ENCODE measurements around the gene RHOV. TPM values are rescaled to one million over a fixed set of nuclear protein-coding genes. Genes with fewer than 3 reads are reported as not detected.

The RHOV gene
- total and polyA plus RNA-seq, 2 of the 4 experiments (the other 2 are of a cell fraction): 0.10 TPM; not detected in 1

- intact Hi-C loops (cut with micrococcal nuclease): no loop called here
- H2AFZ ChIP-seq (replicated peaks; ENCODE audit: low read length, poor library complexity): no peak overlapping the region
- CTCF ChIA-PET: interaction anchor here (0.6 kb wide), 1 partner anchor 122 kb away, joined by 4 read pairs; no protein-coding TSS in a partner anchor
- H2BK120ac ChIP-seq (ENCODE audit: low read depth, low read length): no peak overlapping the region
- H2BK20ac ChIP-seq (ENCODE audit: low read depth, low read length): no peak overlapping the region
- H4K91ac ChIP-seq (ENCODE audit: insufficient read depth, low read depth, low read length): no peak overlapping the region
- peaks cover 20% of the 10 kb centered on the region for H3K27me3 ChIP-seq (ENCODE audit: control insufficient read depth, insufficient read depth, low read length)
- H3K56ac ChIP-seq (ENCODE audit: extremely low read depth, insufficient read depth, low read length): no peak overlapping the region
- no peaks in the 10 kb centered on the region for H3K36me3 ChIP-seq (ENCODE audit: control insufficient read depth, insufficient read depth, low read length)
- H3K9me3 ChIP-seq (ENCODE audit: control insufficient read depth, insufficient read depth, low read length): no peaks in the 10 kb centered on the region
- no peak overlapping the region for H2AK5ac ChIP-seq (ENCODE audit: low read depth, low read length)
- H3K79me1 ChIP-seq (ENCODE audit: low read depth in 1 of 2, low read length in 2 of 2): no peaks in the 10 kb centered on the region
- no peak overlapping the region for H3K18ac ChIP-seq (ENCODE audit: low read depth, low read length)
- no peak overlapping the region for H3K4me2 ChIP-seq (ENCODE audit: low read depth, low read length)
- 67% methylated on average over 6 of the region's 10 CpGs; no CpG with 5 or more reads in 1 of the 2 experiments for WGBS, 2 experiments (ENCODE audit: extremely low coverage in 2 of 2, insufficient read length in 1 of 2)
- H4K8ac ChIP-seq (ENCODE audit: low read depth in 2 of 2, low read length in 2 of 2): no peak overlapping the region
- no peak overlapping the region for H2BK5ac ChIP-seq (ENCODE audit: low read depth, low read length, poor library complexity, severe bottlenecking)
- dilution Hi-C loops (cut with HindIII; ENCODE audit: low sequenced_read_pairs, unreplicated experiment): no loop called here
- DNase-seq (no peak), ATAC-seq (ENCODE audit: low read depth) (no peak)
- H3K23ac ChIP-seq (ENCODE audit: low read depth, low read length): no peak overlapping the region
- H4K20me1 ChIP-seq (ENCODE audit: insufficient read depth, low read length): no peaks in the 10 kb centered on the region
- H4K5ac ChIP-seq (ENCODE audit: low read depth, low read length): no peak overlapping the region
- peaks cover 5% of the 10 kb centered on the region; the same call in 1 of the 2 replicates for H3K4me1 ChIP-seq (ENCODE audit: control insufficient read depth, insufficient read depth, low read length)
- TF ChIP-seq MXI1 (IDR thresholded peaks at IDR 0.05; ENCODE audit: borderline replicate concordance, low read depth, low read length) (no peak), NFE2L2 (IDR thresholded peaks at IDR 0.05; ENCODE audit: low read depth, low read length) (no peak), RAD21 (IDR thresholded peaks at IDR 0.05; ENCODE audit: low read length) (no peak), SMC3 (IDR thresholded peaks at IDR 0.05; ENCODE audit: low read depth, low read length) (no peak), POLR2A (IDR thresholded peaks at IDR 0.05; ENCODE audit: low read depth, low read length) (no peak)
- in situ Hi-C loops (cut with MboI; ENCODE audit: low sequenced_read_pairs): no loop called here
- no peak overlapping the region for H3K27ac ChIP-seq (ENCODE audit: insufficient read depth, low read length)
- H3K4me3 ChIP-seq (ENCODE audit: insufficient read depth, low read depth, low read length): no peak overlapping the region
- no peak overlapping the region for H3K4ac ChIP-seq (ENCODE audit: low read depth, low read length)
- no TSS peak for BruUV-seq (replicated peaks)
- no peak overlapping the region for H2AK9ac ChIP-seq (replicated peaks; ENCODE audit: low read depth, low read length, poor library complexity)
- H3K9me1 ChIP-seq (ENCODE audit: insufficient read depth, low read length): no peaks in the 10 kb centered on the region
- H3K14ac ChIP-seq (replicated peaks; ENCODE audit: low read depth, low read length): no peak overlapping the region
- no peak overlapping the region for H3K9ac ChIP-seq (ENCODE audit: low read depth, low read length)
- POLR2A ChIA-PET (ENCODE audit: unreplicated experiment): no interaction called here
- no peak overlapping the region for H2BK15ac ChIP-seq (ENCODE audit: low read depth, low read length)
These were observed 48.6 kb upstream of the RHOV start for GRCh38 chr15:40922608-40923005.

Data from IMR-90 (cell line).